Body of pancreas (tissue), 4 donors: Measurements from ENCODE around the gene QSOX1.

Source experiments
- POLR2A ChIP-seq, 3 donors: fragments of 450-650 bp; IDR thresholded peaks; one replicate each; pipeline ENCODE4 v1.6.1; 2016; ENCODE audit warnings: antibody characterized with exemption in 3 of 3, mild to moderate bottlenecking in 2 of 3
- TF ChIP-seq, protein P1 (sequence below), 7 experiments: fragments of 450-650 bp in 4 of 7; fragments of 200-600 bp in 3 of 7; sonication (generic) in 3 of 7; IDR thresholded peaks; one replicate each; pipeline ENCODE4 v1.5.1; 2016 to 2019; ENCODE audit warnings: antibody characterized with exemption in 7 of 7

DNA sequence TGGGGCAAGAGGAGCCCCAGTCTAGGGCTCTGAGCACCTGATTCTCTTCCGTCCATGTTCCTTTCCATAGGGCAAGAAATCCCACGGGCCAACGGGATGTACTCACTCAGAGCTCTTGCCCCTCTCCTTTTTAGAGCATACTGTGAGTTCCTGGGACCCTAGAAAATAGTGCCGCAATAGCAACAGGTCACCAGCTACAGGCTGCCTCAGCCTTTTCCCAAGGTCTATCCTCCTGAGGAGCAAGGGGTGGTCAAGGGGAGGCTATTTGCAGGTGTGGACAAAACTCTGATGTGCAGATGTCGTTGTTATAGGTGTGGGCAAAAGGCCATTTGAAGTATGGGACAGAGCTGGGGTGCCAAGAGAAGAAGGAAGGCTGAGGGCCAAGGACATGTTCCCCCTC lies 1.6 kb upstream of the QSOX1 start:
- TF ChIP-seq POLR2A (IDR thresholded peaks at IDR 0.05), result no peak
- TF ChIP-seq, protein P1, sequence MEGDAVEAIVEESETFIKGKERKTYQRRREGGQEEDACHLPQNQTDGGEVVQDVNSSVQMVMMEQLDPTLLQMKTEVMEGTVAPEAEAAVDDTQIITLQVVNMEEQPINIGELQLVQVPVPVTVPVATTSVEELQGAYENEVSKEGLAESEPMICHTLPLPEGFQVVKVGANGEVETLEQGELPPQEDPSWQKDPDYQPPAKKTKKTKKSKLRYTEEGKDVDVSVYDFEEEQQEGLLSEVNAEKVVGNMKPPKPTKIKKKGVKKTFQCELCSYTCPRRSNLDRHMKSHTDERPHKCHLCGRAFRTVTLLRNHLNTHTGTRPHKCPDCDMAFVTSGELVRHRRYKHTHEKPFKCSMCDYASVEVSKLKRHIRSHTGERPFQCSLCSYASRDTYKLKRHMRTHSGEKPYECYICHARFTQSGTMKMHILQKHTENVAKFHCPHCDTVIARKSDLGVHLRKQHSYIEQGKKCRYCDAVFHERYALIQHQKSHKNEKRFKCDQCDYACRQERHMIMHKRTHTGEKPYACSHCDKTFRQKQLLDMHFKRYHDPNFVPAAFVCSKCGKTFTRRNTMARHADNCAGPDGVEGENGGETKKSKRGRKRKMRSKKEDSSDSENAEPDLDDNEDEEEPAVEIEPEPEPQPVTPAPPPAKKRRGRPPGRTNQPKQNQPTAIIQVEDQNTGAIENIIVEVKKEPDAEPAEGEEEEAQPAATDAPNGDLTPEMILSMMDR (IDR thresholded peaks at IDR 0.05), result no peak
